Middle frontal gyrus (tissue), 1 donor: ENCODE data around the gene SYCE1.
"Not testable (repeated sequence)": the region's sequence is repeated elsewhere in the genome, so short reads cannot be mapped to it uniquely, and the experiment has no call there.

Experiments
- DNase-seq: peaks from one replicate; pipeline ENCODE4 v3.0.0-alpha.2; 2015; ENCODE audit warnings: low spot score; ENCODE audit errors: extremely low spot score

Gene SYCE1

DNA sequence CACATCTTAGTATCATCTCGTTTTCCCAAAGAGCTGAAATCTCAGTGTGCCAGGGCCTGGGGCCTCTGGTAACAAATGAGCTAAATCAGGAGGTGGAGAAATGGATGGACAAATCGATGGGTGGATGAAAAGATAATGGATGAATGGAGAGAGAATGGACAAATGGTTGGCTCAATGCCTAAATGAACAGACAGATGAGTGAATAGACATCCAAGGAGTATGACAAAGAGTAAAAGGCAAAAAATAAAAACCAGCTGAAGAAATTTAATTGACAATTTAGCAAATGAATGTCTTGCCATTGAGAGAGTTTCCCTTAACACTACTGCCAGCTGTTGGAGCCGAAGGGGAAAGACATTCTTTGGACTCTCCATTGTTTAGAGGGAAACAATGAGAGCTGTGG is 8.0 kb downstream of the SYCE1 start:
- DNase-seq = no peak

DNA sequence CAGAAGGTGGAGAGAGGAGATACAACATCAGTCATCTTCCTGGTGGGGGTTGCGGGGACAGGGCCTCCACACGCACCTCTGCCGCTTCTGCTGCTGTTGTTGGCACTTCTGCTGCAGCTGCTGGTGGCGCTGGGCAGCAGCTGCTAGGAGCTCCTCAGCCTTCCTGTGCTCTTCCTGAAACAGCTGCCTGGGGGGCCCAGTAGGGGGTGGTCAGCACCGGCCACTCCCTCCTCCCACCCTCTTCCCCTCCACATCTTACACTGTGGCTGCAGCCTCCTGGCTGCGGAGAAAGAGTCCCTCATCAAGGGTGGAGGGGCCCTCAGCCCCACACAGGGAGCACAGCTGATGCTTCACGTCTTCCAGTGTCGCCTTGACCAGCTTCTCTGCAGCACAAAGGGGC is 9.9 kb downstream of the SYCE1 start:
- no peak for DNase-seq

DNA sequence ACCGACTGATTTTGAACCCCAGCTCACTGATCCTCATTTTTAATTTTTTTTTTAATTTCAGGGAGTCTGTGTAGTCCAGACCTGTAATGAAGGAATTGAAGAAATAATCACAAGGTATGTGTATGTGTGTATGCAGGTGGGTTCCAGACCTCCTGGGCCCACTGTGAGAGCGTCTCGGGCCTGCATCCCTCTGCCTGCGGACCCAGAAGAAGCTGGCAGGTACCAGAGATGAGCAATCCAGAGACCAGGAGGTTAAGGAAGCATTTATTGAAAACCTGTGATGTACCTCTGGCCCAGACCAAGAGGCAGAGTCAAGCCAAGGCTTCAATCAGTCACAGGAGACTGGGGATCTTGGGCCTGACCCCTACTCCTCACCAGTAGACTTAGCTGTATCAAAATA is 10.8 kb downstream of the SYCE1 start:
- no peak for DNase-seq

DNA sequence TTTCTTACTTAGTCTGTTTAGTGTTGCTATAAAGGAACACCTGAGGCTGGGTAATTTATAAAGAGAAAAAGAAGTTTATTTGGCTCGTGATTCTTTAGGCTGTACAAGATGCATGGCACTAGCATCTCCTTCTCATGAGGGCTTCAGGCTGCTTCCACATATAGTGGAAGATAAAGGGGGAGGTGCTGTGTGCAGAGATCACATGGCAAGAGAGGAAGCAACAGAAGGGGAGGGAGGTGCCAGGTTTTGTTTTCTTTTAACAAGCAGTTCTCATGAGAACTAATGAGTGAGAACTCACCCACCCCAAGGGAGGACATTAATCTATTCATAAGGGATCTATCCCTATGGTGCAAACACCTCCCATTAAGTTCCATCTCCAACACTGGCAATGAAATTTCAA is 20.9 kb downstream of the SYCE1 start:
- DNase-seq = no peak

DNA sequence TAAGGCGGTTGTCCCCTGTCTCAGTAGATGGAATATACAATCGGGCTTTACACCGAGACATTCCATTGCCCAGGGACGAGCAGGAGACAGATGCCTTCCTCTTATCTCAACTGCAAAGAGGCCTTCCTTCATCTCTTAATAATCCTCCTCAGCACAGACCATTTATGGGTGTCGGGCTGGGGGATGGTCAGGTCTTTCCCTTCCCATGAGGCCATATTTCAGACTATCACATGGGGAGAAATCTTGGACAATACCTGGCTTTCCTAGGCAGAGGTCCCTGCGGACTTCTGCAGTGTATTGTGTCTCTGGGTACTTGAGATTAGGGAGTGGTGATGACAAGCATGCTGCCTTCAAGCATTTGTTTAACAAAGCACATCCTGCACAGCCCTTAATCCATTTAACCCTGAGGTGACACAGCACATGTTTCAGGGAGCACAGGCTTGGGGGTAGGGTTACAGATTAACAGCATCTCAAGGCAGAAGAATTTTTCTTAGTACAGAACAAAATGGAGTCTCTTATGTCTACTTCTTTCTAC is 23.9 kb downstream of the SYCE1 start:
- not testable (repeated sequence) for DNase-seq

DNA sequence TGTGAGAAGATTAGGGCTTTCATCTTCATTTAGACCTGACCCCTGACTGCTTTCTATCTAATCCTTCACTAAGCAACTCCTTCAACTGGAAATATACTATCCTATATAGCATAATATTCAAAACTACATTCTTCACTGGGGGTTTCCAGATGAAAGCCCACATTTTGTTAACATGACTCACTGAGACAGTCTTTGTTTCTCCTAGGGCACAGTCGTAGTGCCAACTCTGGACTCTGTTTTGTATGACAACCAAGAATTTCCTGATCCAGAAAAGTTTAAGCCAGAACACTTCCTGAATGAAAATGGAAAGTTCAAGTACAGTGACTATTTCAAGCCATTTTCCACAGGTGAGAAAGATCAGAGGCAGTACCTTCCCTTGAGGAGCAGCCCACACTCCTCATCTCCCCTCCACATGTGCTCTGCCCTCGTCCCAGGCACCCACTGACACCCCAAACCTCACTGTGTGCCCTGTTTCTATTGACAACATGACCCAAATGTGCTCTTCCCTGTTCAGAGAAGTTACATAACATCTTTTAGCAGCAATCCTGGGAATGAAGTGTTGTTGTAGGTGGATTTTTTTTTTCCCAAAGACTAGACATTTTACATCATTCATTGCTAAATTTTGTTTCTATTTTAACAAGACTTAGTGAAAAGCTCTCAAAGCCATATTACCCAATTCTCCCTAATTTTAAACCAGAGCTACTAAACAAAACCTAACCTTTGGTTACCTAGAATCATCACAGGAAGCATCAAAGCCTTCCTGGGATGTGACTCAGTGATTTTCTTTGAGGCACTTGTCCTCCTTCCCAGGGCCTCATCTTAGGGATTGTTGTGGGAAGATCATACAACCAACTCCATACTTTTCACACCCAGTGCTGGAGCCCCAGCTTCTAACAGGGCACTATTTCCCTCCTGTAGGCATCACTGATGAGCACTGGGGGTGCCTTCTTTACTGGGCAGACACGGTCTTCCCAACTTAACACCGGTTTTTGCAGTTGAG is 27.5 kb downstream of the SYCE1 start:
- peak; percentile 16 for DNase-seq

DNA sequence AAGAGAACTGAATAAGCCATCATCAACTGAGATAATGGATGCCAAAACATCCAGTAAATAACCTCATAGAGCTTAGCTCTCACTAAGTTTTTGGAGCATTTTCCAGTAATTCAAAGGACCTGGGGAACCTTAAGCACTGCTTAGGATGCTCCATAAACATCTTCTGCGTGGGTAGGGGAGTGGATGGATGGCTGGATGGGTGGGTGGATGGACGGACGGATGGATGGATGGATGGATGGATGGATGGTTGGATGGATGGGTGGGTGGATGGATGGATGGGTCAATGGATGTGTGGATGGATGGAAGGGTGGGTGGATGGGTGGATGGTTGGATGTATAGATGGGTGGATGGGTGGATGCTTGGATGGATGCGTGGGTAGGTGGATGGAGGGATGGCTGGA is 29.2 kb downstream of the SYCE1 start:
- no peak for DNase-seq

DNA sequence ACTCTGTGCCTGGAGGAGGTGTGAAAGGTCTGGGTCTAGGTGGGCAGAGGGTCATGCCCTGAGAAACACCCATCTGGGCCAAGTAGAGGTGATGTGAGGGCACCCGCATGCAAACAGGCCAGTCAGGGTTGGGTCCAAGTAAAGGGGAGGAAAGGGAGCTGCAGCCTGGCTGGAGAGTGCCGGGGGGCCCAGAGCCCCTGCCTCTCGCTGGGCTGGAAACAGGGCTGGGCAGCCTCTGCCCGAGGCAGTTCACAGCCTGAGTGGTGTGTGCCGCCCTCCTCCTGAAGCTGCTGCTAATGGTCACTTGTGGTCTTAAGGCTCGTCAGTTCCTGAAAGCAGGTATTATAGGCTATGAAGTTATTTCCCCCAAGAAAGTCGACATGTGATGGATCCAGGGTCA is 31.0 kb downstream of the SYCE1 start:
- DNase-seq = no peak

DNA sequence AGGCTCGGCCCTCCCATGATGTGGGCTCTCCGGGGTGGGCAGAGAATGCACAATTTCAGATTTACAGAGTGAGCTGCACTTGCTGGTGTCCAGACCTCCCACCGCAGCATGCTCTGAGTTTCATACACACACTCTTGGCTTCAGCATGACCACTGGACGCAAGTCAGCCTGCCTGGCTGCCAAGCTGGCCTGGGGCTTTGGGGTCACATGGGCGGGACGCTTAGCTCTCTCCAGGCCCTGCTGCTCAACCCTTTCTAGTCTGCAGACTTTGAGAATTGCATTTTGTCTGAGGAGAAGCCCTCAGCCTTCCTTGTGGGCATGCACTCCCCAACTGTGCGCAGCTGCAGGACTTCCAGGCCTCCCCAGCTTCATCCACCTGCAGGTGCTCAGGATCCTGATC is 32.5 kb downstream of the SYCE1 start:
- DNase-seq = no peak

DNA sequence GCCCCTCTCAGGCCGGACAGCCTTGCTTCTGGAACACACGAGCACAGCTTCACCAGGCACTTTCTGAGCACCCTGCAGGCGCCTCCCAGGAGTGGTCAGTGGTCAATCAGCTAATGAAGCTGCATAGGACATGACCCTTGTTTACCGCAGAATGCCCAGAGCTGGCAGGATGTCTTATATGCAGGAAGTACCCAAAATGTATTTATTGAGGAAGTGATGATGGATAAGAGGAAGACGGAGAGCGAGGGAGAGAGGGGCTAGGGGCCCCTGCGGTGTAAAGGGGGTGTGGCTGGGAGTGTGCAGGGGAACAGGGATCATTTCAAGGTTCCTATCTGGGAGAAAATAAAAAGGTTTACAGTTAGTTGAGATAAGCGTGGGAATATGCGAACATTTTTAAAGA is 34.9 kb downstream of the SYCE1 start:
- no peak for DNase-seq

DNA sequence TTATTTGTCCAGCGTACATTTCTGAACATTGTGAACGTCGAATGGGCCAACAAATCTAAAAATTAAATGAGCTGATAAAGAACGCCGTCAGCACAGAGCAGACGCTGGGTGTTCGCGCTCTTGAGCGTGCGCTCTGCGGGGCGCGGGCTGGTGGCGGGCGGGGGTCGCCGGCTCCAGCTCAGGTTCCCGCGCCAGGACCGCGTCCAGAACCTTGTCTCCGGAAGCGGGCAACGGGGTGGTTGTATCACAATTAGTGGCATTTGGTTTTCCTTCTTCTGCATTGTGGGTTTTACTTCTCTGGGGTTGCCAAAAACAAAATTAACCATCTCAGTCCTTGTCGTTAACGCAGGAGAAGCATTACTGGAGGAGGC is 35.8 kb downstream of the SYCE1 start:
- DNase-seq = no peak

DNA sequence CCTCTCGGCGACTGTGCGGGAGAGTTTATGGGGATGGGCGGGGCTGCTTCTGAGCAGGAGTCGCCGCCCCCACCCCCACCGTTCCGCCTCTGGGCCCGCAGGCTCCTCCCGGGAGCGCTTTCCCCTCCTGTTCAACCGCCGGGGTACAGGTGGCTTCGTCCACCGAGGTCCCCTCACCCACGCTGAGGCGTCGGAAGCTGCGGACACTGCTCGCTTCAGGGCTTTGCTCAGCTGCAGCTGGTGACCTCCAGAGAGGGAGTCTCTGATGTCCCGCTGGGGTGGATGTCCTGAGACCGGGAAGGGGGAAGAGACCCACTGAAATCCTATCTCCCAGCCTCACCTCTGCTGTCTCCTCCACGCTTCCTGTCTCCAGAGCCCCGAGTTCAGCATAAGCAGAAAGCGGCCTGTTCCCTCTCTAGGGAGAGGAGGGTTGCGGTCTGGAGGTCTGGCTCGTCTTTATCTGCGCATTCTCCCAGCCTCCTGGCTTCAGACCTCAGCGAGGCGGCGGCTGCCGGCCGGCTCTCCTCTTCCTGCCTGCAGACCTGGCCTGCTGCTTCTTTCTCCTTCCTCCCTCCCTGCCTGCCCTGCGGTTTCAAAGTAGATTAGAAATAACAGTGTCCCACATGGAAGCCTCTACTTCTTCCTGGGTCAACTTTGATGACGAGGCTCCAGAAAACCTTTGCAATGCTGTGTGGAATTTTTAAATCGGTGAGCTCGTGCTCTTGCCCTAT is 36.4 kb downstream of the SYCE1 start:
- DNase-seq = no peak

DNA sequence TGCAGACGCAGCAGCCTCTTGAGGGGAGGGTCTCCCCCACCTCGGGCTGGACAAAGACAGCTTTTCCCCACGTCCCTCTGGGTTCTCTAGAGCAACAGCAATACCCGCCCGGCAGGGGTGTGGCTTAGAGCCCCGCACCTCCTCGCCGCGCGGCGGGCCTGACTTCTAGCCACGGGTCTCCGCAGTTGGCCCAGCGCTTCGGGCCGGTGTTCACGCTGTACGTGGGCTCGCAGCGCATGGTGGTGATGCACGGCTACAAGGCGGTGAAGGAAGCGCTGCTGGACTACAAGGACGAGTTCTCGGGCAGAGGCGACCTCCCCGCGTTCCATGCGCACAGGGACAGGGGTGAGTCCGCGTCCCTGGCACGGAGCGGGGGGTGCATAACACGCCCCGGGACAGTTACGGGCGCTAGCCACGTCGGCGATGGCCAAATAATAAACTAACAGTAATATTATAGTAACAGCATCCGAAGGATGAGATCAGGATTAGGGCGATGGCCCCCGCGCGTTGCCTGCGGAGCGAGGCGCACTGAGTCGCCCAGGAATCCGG is 37.0 kb downstream of the SYCE1 start:
- DNase-seq = no peak

DNA sequence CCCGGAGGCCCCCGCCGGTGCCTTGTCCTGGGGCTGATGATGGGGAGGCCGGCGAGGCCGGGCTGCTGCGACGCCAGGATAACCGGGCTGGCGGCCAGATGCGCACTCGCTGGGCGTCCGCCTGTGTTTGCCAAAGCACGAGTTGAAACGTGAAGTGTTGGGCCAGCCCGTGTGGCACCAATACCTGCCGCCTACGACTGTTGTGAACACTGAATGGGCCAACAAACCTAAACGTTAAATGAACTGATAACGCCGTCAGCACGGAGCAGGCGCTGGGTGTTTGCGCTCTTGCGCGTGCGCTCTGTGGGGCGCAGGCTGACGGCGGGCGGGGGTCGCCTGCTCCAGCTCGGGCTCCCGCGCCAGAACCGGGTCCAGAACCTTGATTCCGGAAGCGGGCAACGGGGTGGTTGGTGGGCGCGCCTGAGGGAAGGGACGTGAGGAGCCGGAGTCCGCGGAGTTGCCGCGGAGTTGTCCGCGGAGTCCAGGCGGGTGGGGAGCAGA is 37.6 kb downstream of the SYCE1 start:
- DNase-seq = no peak

DNA sequence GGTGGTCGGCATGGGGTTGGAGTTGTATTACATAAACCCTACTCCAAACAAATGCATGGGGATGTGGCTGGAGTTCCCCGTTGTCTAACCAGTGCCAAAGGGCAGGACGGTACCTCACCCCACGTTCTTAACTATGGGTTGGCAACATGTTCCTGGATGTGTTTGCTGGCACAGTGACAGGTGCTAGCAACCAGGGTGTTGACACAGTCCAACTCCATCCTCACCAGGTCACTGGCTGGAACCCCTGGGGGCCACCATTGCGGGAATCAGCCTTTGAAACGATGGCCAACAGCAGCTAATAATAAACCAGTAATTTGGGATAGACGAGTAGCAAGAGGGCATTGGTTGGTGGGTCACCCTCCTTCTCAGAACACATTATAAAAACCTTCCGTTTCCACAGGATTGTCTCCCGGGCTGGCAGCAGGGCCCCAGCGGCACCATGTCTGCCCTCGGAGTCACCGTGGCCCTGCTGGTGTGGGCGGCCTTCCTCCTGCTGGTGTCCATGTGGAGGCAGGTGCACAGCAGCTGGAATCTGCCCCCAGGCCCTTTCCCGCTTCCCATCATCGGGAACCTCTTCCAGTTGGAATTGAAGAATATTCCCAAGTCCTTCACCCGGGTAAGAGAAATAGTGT is 38.3 kb downstream of the SYCE1 start, which contains the start of gene CYP2E1:
TSS of gene CYP2E1 (plus strand) at position 407 of the 632 bp plus-strand sequence. CDS start at position 440, 33 bp downstream.
- DNase-seq = no peak

DNA sequence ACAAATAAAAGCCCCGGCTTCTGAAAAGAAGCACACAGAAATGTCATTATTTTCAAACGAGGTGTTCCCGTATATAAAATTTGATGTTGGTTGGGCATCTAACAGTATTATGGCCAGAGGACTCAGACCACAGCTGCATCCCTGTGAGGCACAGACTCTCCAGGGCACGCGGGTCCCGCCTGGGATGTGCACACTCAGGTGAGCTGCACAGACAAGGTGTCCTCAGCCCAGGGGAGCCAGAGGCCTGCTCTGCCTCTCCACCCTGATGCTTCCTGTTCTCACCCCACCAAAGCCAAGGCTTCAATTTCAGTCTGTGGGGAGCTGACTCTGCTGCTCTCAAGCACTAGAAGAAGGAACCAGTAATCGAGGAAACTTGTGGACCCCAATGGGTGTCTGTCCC is 39.9 kb downstream of the SYCE1 start:
- DNase-seq = no peak

DNA sequence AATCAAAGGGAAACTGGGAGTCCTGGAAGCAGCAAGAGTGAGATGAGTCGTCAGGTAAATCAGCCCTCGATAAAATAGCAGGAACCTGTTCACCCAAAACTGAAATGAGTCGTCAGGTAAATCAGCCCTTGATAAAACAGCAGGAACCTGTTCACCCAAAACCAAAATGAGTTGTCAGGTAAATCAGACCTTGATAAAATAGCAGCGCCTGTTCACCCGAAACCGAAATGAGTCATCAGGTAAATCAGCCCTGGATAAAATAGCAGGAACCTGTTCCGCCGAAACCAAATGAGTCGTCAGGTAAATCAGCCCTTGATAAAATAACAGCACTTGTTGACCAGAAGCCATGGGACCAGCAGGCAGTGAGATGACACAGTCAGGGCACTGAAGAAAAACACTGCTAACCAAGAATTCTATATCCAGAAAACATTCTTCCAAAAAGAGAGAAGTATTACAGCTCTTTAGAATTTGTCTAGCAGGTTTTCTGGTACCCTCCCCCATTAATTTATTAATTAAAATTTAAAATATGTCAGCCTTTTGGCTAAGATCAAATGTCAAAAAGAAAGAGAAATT is 41.7 kb downstream of the SYCE1 start:
- DNase-seq = no peak

DNA sequence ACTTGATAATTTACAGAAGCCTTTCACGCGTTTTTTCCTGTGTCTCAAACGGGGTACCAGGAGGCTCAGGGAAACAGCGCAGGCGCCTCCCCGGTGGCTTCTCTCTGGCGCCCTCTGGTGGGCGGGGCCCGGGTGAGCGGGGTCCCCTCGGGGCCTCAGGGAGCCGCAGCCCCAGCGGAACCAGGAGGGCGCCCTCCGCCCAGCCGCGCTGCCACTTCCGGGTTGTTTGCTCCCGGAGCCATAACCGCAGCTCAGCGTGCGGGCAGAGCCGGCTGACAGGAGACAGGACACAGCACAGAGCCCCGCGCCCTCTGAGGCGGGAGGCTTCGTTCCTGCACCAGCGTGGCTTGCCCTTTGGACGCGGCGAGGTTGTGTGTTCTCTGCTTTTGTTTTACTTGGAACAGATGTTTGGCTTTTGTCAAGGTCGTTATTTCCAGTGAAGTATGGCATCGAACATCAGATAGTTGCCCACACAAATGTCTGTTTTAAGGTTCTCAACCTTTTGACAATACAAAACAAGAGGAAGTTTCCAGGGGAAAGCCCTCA is 45.1 kb downstream of the SYCE1 start:
- peak; percentile 54 for DNase-seq

DNA sequence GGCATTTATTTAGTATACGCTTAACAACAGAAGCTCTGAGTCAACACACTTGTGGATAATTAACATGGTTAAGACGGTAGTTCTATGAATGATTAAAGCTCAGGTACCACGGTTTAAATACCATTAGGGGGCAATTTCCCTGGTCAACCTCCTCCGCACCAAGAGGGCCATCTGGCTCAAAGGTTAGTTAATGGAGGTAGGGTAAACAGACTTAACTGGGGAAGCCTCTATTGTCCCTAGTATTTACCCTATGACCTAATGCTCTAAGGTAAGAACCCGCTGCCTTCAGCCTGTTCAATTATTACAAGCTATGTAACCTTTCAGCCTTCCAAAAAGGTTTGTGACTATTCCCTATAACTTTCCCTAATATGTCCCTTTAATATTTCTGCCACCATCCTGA is 46.9 kb downstream of the SYCE1 start:
- not testable (repeated sequence) for DNase-seq

DNA sequence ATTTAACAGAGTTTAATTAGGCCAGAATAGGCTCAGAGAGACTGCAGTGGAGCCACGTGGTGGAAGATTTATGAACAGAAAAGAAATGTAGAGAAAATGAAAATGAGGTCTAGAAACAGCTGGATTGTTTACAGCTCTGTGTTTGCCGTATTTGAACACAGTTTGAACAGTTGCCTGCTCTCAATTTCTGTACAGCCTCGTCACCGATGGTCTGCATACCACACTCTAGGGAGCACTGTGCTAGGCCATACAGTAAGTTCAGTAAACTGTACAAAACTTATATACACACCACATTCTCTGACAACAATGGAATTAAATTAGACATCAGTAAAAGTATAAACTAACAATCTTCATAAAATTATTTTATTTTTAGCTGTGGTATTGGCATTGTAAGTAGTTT is 49.3 kb downstream of the SYCE1 start:
- DNase-seq = no peak

DNA sequence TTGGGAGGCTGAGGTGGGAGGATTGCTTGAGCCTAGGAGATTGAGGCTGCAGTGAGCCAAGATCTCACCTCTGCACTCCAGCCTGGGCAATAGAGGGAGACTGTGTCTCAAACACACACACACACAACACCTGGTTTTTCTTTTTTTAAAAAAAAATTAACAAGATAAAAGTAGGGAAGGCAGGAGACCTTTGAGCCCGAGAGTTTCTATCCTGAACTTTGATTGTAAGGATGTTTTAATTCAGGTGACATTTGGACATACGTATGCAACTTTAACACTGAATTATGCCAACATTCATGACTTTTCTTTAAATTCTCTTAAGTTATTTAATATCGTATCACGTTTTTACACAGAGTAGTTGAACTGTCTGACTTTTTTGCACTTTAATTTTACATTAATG is 49.9 kb downstream of the SYCE1 start:
- DNase-seq = no peak
